Activated CD4-positive, alpha-beta T cell treated with anti-CD3 and anti-CD28 coated beads for 1 hour (primary cell): ENCODE results near the gene TOMM7.
"Not testable (repeated sequence)": the region's sequence is repeated elsewhere in the genome, so short reads cannot be mapped to it uniquely, and the experiment has no call there.

Experiments
- DNase-seq: peaks from one replicate; pipeline ENCODE4 v3.0.0-alpha.2; 2020

TOMM7 gene

DNA sequence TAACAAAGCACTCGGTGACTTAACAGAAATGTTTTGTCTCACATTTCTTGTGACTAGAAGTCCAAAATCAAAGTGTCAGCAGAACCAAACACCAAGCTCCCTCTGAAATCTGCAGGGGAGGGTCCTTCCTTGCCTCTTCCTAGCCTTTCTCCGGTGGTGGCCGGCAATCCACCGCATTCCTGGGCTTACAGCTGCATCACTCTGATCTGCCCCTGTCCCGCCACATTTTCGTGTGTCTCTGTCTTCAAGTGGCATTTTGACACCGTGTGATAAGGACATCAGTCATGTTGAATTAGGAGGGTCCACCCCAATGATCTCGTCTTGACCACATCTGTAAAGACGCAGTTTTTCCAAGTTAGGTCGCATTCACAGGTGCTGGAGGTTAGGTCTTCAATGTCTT is 30.5 kb upstream of the TOMM7 start:
- no peak for DNase-seq

DNA sequence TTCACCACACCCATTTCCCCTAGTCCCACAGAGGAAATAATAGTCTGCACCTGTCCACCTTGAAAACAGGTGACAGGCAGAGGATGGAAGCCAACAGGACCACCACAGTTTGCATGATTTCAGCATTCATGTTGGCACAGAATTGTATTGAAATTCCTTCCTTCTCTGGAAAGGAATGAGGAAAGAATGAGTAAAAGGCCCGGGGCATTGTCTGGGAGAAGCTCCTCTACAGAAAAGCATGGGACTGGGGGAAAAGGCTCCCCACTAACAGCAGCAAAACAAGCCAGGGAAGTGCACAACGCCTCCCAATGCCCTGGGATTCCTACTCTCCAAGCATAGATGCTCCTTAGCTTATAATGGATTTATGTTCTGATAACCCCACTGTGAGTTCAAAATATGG is 28.5 kb upstream of the TOMM7 start:
- DNase-seq: no peak

DNA sequence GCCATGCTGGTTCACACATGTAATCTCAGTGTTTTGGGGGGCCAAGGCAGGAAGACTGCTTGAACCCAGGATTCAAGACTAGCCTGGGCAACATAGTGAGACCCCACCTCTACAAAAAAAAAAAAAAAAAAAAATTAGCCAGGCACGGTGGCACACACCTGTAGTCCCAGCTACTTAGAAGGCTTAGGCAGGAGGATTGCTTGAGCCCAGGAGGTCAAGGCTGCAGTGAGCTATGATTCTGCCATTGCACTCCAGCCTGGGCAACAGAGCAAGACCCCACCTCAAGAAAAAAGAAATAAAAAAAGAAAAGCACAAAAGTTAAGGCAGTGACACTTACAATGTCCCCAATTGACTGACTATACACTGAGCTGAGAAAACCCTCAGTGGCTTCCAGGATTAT is 27.7 kb upstream of the TOMM7 start:
- DNase-seq: not testable (repeated sequence)

DNA sequence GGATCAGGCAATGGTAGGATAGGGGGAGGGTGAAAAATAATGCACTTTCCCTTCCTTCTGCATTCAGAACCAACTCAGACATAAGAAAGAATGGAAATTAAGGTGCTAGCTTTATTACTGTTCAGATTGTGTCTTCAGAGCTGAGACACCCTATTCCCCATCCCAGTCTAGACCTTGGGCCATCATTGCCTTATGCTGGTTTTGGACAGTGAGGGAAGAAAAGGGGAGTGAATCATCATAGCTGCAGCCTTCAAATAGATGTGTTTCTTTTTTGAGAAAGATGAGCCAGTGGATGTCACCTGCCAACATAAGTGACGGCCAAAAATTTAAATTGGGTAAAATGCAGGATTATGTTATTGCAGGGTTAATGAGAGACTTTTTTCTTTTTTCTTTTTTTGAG is 27.0 kb upstream of the TOMM7 start:
- DNase-seq: no peak

DNA sequence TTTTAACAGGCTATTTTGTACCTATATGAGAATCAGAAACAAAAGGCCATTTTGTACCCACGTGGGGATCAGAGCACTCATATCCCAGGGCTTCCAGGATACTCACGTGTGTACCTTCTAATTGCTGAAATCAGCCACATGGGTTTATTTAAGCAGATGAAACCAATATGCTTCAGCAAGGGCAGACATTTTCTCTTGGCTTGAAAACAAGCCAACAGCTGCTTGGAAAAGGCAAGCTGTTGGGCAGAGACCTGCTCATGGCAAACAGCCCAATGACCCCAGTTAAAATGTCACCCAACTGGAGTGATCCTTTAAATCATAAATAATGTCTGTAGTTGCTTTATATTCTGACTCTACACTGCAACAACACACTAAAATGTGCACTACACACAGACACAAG is 26.5 kb upstream of the TOMM7 start:
- no peak for DNase-seq

DNA sequence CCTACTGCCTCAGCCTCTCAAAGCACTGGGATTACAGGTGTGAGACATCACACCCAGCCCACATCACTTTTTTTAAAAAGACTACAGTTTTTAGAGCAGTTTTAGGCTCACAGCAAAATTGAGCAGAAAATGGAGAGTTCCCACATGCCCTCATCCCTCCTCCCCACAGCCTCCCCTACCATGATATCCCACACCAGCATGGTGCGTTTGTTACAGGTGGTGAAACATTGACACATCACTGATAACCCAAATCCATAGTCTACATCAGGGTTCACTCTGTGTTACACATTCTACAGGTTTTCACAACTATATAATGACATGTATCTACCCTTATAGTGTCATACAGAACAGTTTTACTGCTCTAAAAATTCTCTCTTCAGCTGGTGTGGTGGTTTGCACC is 24.3 kb upstream of the TOMM7 start:
- no peak for DNase-seq

DNA sequence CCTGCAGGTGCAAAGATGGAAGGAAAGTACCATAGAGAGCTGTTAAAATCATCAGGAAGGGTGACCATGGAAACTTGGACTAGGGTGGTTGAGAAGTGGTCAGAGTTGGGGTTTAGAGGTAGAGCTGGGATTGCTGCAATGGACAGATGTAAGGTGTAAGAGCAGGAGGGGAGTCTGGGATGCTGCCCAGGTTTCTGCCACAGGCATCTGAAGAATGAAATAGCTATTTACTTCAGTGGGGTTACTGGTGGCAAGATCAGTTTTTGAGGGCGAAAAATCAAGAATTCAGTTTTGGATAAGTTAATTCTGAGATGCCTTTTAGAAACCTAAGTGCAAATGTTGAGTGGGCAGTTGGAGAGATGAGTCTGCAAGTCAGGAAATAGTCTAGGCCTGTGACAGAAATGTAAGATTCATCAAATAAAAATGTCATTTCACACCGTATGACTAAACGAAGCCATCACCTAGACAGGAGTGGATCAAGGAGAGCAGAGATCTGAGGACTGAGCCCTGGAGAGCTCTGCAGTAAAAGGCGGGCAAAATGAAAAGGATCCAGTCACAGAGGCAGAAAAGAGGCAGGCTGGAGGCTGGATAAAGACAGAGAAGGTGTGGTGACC is 22.7 kb upstream of the TOMM7 start:
- DNase-seq: no peak

DNA sequence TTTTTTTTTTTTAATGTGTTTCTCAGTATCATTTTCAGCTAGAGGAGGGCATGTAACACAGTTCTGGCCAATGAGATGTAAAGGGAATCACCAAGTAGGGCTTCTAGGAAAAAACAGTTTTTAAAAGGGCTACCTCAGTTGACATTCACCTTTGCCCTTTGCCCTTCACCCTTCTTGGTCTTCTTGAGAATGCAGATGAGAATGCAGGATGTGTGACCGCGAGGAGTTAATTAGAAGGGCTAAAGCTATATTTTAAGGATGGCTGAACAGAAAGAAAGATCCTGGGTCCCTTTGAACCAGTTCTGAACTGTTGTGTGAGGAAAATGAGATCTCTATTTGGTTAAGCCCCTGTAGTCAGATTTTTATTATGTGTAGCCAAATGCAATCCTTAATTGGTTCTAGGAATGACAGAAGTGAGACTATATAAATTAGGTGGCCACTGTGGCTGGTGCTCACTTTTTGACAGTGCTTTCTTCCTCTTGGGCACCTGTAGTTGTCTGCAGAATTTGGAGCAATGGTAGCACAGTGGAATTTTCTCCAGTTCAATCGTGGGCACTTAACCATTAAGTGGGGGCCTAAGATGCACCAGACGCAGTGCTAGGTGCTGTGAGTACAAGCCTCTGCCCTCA is 21.1 kb upstream of the TOMM7 start:
- no peak for DNase-seq

DNA sequence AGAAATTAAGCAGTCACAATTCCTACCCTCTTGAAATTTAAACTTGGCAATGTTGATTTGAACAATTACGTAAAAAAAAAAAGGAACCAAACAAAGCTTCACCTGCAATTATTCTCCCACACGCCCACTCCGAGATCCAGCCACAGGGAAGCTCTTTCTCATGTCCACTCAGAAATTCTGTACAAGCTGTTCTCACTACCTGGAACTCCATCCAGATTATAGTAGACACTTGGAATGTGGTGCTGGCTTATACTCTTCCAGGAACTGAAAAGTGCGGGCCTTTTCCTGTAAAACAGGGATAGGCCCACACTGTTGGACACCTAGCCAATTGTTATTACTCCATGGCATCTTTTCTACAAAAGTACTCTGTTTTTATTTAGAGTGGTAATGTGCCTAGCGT is 20.3 kb upstream of the TOMM7 start:
- no peak for DNase-seq

DNA sequence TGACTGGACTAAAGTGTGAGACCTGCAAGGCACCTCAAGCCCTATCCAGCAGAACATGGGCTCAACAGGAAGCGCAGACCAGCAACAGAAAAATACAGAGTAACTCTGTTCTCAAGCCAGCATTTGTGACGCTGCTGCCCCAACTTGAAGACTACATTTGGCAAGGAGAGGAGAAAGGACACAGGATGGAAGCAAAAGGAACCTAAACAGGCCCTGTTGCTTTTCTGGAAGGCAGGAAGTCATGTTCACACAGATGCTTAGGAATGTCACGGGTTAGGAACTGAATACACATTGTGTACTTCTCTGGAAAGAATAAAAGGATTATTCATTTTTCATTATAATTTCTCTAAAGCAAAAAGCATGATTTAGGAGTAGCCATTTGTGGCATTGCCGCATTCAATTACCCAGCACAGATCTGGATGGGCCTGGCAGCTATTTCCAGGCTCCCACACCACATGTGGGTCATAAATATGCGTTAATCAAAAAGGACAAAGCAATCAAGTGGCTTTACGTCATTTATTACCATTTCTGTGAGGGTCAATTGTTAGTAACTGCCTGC is 19.8 kb upstream of the TOMM7 start:
- no peak for DNase-seq

DNA sequence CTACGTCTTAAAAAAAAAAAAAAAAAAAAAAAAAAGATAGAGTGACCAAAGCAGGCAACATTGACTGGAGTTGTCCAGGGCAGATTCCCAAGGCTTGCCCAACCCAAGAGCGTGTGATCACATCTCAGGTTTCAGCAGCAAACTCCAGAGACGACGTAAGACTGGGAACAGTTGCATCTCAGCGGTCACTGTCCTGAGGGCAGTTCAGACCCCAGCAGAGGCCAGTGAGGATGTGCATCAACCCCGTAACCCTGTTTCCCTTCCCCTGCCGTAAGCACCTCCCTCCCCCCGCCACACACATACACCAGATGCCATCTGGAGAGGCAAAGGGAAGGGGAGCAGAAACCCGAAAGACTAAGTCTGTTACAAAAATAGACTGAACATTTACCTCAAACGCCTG is 19.3 kb upstream of the TOMM7 start:
- DNase-seq: no peak

DNA sequence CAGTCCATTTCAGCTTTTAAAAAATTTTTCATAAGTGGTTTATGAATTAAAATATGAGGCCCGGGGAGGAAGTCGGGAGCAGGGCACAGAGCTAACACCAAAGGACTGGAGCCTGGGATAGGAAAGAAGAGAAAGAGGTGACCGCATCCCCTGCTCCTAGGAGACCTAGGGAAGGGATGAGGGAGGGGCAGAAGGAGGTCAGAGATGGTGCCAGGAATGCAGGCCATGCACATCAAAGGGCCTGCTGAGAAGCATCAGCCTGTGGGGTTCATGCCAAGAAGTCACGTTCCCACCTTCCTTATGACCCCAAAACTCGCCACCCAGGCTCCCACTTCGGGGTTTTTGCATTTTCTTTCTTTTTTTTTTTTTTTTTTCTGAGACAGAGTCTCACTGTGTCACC is 14.7 kb upstream of the TOMM7 start:
- DNase-seq: no peak

DNA sequence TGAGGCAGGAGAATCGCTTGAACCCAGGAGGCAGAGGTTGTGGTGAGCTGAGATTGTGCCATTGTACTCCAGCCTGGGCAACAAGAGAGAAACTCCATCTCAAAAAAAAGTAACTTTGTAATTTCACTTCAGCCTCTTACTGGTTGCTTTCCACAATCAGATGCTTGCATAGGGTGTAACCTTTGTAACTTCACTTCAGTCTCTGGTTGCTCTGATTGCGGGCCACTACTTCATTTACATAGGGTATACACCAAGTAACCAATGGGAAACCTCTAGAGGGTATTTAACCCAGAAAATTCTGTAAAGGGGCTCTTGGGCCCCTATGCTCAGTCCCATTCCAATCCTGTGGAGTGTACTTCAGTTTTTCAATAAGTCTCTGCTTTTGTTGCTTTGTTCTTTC is 13.9 kb upstream of the TOMM7 start:
- DNase-seq: not testable (repeated sequence)

DNA sequence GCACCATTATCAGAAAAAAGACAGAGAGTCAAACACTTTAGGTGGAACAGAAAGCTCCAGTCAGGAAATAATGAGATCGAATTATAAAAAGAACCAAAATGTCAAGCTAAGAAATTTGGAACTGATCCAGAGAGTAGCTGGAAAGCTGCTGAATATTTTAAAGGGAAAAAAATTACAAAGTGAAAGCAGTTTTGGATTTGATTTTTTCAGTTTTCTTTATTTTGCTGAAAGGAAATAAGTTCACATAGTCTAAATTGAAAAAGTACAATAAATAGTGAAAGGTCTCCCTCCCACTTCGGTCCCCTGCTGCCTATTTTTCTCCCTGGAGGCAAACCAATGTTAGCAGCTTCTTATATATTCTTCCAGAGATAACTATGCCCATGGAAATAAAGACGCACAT is 11.3 kb upstream of the TOMM7 start:
- no peak for DNase-seq

DNA sequence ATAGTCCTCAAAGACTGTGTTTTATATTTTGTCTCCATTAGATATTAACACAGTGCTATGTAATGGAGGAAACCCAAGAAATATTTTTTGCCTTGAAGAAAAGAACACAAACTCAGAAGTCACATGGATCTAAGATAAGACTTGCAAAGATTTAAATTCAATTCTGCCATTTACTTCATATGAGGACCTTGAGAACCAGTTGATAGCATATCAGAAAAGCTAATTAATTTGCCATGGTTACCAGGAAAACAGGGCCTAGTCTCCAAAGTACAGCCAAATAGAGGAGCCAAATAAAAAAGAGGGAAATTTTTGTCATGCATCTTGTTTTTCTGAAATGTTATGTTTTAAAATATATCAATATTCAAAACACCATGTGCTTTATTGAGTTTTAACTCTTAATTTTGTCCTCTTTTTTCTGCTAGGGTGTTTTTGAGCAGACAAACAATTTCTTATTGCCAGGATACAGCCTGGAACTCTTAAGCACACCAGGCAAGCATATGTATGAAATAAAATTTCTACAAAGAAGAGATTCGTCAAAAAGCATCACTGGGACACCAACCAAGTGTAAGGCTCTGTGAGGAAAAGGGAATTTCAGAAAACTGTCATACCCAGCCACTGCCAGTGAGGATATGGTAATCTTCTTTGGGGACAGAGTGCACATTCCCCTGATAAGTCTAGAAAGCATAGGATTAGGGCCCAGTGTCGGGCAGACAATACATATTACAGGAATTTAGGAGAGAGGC is 10.6 kb upstream of the TOMM7 start:
- DNase-seq: no peak

DNA sequence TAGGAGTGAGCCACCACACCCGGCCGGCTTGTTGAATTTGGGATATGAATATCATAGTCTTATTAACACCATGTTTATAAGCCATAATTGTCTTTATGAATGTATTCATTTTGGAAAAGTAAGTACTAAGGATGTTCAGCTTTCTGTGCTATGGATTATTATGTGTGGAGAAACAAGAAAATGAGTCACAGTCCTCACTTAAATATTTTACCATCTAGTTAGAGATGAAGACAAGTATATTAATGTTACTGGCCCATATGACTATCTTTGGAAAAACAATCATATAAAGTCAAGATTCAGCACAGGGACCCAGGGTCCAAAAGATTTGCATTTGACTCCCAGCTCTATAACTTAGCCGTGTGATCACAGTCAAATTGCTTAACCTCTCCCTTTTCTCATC is 9.8 kb upstream of the TOMM7 start:
- DNase-seq: no peak

DNA sequence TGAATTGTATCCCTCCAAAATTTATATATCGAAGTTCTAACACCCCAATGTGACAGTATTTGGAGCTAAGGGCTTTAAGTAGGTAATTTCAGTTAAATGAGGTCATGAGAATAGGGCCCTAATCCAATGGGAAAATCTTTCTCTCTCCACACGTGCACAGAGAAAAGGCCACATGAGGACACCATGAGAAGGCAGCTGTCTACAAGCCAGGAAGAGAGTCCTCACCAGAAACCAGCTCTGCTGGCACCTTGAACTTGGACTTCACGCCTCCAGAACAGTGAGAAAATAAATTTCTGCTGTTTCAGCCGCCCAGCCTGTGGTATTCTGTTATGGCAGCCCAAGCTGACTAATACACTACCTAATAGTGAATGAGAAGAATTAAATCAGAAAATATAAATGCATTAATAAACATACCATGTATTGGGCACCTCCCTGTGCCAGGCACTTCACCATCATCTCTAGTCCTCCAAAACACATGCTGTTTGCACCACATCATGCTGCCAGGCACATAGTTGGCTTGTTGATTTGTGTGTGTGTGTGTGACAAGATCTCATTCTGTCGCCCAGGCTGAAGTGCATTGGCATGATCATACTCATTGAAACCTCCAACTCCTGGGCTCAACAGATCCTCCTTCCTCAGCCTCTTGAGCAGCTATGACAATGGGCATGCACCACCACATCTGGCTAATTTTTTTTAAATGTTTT is 9.1 kb upstream of the TOMM7 start:
- no peak for DNase-seq

DNA sequence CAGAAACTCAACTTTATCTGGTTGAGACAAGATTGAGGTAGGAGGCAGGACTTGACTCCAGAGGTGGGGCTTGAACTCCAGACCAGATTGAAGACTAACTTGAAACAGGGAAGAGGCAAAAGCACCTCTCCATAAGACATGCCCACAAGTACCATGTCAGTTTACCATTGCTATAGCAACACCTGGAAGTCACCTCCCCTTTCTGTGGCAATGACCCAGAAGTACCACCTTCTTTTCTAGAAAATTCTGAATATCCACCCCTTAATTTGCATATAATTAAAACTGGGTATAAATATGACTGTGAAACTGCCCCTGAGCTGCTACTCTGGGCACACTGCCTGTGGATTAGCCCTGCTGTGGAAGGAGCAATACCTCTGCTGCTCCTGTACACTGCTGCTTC is 4.9 kb upstream of the TOMM7 start:
- no peak for DNase-seq

DNA sequence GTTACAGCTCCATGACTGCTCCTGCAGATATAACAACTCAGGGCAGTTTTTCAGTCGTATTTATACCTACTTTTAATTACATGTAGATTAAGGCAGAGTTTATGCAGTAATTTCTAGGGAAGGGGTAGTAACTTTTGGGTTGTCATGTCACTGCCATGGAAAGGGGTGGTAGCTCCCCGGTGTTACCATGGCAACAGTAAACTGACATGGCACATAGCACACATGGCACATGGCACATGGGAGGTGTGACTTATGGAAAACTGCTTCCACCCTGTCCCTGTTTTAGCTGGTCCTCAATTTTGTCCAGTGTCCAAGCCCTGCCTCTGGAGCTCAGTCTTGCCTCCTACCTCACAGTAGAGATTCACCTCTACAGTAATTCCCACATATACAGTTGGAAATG is 3.9 kb upstream of the TOMM7 start:
- no peak for DNase-seq

DNA sequence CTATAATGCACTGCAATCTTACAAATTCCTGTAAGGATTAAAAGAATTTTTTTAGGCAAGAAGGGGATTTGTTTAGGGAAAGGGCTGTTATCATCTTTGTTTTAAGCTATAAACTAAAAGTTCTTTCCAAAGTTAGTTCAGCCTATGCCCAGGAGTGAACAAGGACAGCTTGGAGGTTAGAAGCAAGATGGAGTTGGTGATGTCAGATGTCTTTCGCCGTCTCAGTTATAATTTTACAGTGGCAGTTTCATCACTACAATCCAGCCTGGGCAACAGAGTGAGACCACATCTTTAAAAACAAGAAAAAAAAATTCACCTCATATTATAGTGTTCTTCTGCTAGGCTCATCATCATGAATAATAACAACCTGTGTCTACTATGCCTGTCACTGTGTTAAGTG is 2.1 kb upstream of the TOMM7 start:
- DNase-seq: no peak

DNA sequence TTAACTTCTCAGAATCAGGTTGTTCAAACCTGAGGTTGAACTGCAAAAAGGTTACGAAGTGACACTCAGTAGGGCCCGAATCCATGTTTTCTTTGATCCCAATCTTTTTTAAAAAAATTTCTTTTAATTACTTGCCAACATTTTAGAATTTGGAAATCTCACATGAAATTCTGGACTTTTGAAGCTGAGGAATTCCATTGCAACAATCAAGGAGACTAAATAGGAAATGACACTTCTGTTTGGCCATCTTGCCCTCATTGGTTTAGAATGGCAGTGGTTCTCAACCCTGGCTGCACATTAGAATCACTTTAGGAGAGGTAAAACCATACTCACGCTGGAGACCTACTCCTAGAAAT is 471 bp upstream of the TOMM7 start:
- DNase-seq: no peak

DNA sequence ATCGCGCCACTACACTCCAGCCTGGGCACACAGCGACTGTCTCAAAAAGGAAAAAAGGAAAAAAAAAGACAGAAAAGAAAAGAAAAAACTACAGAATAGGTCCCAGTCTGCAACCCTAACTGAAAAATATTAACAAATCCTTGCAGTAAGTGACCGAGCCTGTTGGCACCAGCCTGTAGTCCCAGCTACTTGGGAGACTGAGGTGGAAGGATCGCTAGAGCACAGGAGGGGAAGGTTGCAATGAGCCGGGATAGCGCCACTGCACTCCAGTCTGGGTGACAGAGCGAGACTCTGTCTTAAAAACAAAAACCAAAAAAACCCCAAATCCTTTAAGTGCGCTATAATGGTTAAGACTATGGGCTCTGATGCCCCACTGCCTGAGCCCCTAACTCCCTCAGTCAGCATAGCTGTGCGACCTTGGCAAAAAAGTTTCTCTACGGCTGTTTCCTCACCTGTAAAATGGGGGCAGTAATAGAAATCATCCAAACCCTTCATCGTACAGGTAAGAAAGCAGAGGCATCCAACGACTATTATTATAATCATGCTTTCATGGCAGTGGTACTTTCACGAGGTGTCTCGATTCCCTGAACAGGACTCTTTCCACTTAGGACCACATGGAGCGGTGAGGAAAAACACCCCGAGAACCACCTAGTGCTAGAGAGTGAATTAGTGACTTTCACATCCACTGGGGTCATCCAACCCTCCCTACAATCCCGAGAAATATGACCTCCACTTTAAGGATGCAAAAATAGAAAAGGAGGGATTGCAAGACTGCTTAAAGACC is 755 bp downstream of the TOMM7 start:
- DNase-seq: no peak

DNA sequence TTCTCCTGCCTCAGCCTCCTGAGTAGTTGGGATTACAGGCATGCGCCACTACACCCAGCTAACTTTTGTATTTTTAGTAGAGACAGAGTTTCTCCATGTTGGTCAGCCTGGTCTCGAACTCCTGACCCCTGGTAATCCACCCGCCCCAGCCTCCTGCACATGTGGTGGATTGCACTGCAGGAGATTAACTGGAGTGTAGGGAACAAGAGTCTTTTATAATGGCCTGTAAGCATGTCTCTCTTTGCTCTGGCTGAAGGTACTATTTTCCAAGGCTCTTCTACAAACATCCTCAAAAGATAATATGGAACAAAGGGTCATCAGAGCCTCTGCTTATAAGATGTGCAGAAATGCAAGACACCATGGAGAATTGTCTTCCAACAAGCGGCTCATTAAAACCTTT is 3.2 kb downstream of the TOMM7 start:
- no peak for DNase-seq
